NCI-H2227 treated with DMSO at 0.1 percent for 48 hours (cell line): Measurements from ENCODE around the gene PRR14.

ENCODE experiments used
- DNase-seq: peaks from one replicate; lab custom pipeline; 2025; lab: John Stamatoyannopoulos, UW

PRR14 gene

GRCh38 chr16:30650369-30651123 lies at the start of gene PRR14:
TSS of gene PRR14 (plus strand) at chr16:30650960. CDS start at chr16:30651646, 686 bp downstream.
- DNase-seq, result peak; percentile 99

- DNase-seq, result no peak
Observed at GRCh38 chr16:30601966-30602365, 48.8 kb upstream of the PRR14 start.

GRCh38 chr16:30602616-30603277 lies 48.0 kb upstream of the PRR14 start:
- DNase-seq, result no peak

GRCh38 chr16:30603945-30604315 lies 46.8 kb upstream of the PRR14 start:
- no peak for DNase-seq

- DNase-seq, result no peak
Observed at GRCh38 chr16:30604316-30604947, 46.3 kb upstream of the PRR14 start.

- DNase-seq, result no peak
Observed at GRCh38 chr16:30605158-30605557, 45.6 kb upstream of the PRR14 start.

GRCh38 chr16:30606004-30606403 lies 44.8 kb upstream of the PRR14 start:
- DNase-seq, result no peak

GRCh38 chr16:30609002-30609925 lies 41.5 kb upstream of the PRR14 start:
- DNase-seq, result peak; percentile 41

GRCh38 chr16:30609926-30610839 lies 40.6 kb upstream of the PRR14 start, which contains the start of gene ZNF689:
TSS of gene ZNF689 (minus strand) at chr16:30610389. CDS start at chr16:30610041, 348 bp downstream.
- DNase-seq, result peak; percentile 98

GRCh38 chr16:30615358-30616091 lies 35.2 kb upstream of the PRR14 start:
- peak; percentile 97 for DNase-seq

GRCh38 chr16:30619202-30619601 lies 31.6 kb upstream of the PRR14 start:
- no peak for DNase-seq

GRCh38 chr16:30619638-30620037 lies 31.1 kb upstream of the PRR14 start:
- DNase-seq, result peak; percentile 69

- peak; percentile 47 for DNase-seq
Observed at GRCh38 chr16:30620169-30620568, 30.6 kb upstream of the PRR14 start.

GRCh38 chr16:30621765-30622164 lies 29.0 kb upstream of the PRR14 start:
- DNase-seq, result no peak

- DNase-seq, result no peak
Observed at GRCh38 chr16:30622455-30623032, 28.2 kb upstream of the PRR14 start.

- no peak for DNase-seq
Observed at GRCh38 chr16:30623536-30624283, 27.1 kb upstream of the PRR14 start.

GRCh38 chr16:30626236-30626635 lies 24.5 kb upstream of the PRR14 start:
- no peak for DNase-seq

- peak; percentile 70 for DNase-seq
Observed at GRCh38 chr16:30628628-30629540, 21.9 kb upstream of the PRR14 start.
